GM12892 (cell line): ENCODE measurements around the gene SF3B1.
"Not testable (repeated sequence)": the region's sequence is repeated elsewhere in the genome, so short reads cannot be mapped to it uniquely, and the experiment has no call there.

Source experiments
- POLR2A ChIP-seq: IDR thresholded peaks from 2 replicates; pipeline ENCODE4 v1.6.1; 2011; ENCODE audit warnings: low read depth, low read length, control low read depth
- POLR2AphosphoS5 ChIP-seq: IDR thresholded peaks from 2 replicates; pipeline ENCODE4 v1.6.1; 2011; ENCODE audit warnings: low read depth, low read length, control low read depth

GRCh38 chr2:197432527-197432926 is 2.3 kb downstream of the SF3B1 start:
- TF ChIP-seq POLR2AphosphoS5, POLR2A: not testable (repeated sequence)
